Breast epithelium (tissue), 3 donors: Measurements from ENCODE around the gene ADCY2.

Experiments
- CTCF ChIP-seq, 3 donors: fragments of 450-650 bp; IDR thresholded peaks; one replicate each; pipeline ENCODE4 v1.5.1; 2016 to 2017; ENCODE audit warnings: antibody characterized with exemption in 3 of 3, mild to moderate bottlenecking in 3 of 3, moderate library complexity in 3 of 3
- POLR2AphosphoS5 ChIP-seq, 3 donors: sonication (generic); formaldehyde crosslinking; IDR thresholded peaks; one replicate each; pipeline ENCODE4 v1.6.1; 2017; ENCODE audit warnings: antibody characterized with exemption in 3 of 3

DNA sequence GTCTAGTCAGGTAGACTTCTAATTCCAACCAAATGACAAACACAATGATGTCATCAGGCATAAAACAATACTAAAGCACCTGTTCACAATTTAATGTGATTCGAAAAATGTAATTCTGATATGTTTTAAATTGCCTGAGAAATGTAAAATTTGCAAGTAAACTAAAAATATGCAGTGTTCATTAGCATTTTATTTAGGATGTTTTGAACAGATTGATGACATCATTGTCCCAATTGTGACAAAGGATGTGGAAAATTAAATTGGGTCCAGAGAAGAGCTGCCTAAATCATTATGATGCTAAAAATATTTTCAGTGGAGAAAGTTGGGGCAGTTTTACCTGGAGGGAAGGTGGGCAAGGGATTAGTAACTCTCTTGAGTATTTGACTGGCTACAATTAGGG is 368.5 kb downstream of the ADCY2 start:
- no peak for TF ChIP-seq POLR2AphosphoS5 (IDR thresholded peaks at IDR 0.05)
- no peak for TF ChIP-seq CTCF (IDR thresholded peaks at IDR 0.05)
